DOHH2 (cell line): ENCODE results near the gene PXMP2.

Experiments
- H3F3A ChIP-seq: fragments of 200-600 bp; sonication (generic), shearing (Covaris generic); 2 replicates; pipeline ENCODE4 v1.6.0; 2016; ENCODE audit warnings: antibody characterized with exemption, mild to moderate bottlenecking; ENCODE audit not compliant: control insufficient read depth, insufficient read depth
- H3K27ac ChIP-seq: fragments of 200-600 bp; sonication (generic); 2 replicates; pipeline ENCODE4 v1.5.1; 2014; ENCODE audit warnings: low read depth, mild to moderate bottlenecking, low read length, moderate library complexity
- H3K27me3 ChIP-seq: fragments of 200-600 bp; sonication (generic); 2 replicates; pipeline ENCODE4 v1.6.1; 2014; ENCODE audit warnings: mild to moderate bottlenecking, low read length, mixed read lengths; ENCODE audit not compliant: control insufficient read depth
- H3K36me3 ChIP-seq: fragments of 200-600 bp; sonication (generic); 2 replicates; pipeline ENCODE4 v1.6.1; 2014; ENCODE audit warnings: mild to moderate bottlenecking, low read length, moderate library complexity, mixed read lengths; ENCODE audit not compliant: control insufficient read depth
- H3K4me1 ChIP-seq: fragments of 200-600 bp; sonication (generic); 2 replicates; pipeline ENCODE4 v1.6.1; 2014; ENCODE audit warnings: mild to moderate bottlenecking, low read length, mixed read lengths; ENCODE audit not compliant: control insufficient read depth
- H3K4me2 ChIP-seq: fragments of 200-600 bp; sonication (generic); 2 replicates; pipeline ENCODE4 v1.6.0; 2014; ENCODE audit warnings: mild to moderate bottlenecking, low read length, moderate library complexity
- H3K4me3 ChIP-seq: fragments of 200-600 bp; sonication (generic); 2 replicates; pipeline ENCODE4 v1.5.1; 2014; ENCODE audit warnings: mild to moderate bottlenecking, low read length, mixed read lengths
- H3K79me2 ChIP-seq: fragments of 200-600 bp; sonication (generic); 2 replicates; pipeline ENCODE4 v1.6.1; 2014; ENCODE audit warnings: mild to moderate bottlenecking, low read length, mixed read lengths; ENCODE audit not compliant: control insufficient read depth
- H3K9me2 ChIP-seq: fragments of 200-600 bp; sonication (generic); replicated peaks from 2 replicates; pipeline ENCODE4 v1.6.1; 2014; ENCODE audit warnings: mild to moderate bottlenecking, low read length, mixed read lengths; ENCODE audit not compliant: control insufficient read depth
- H3K9me3 ChIP-seq: fragments of 200-600 bp; sonication (generic); 2 replicates; pipeline ENCODE4 v1.6.1; 2014; ENCODE audit warnings: antibody characterized with exemption, low read length, mixed read lengths; ENCODE audit not compliant: control insufficient read depth, insufficient read depth
- H4K20me1 ChIP-seq: fragments of 200-600 bp; sonication (generic); 2 replicates; pipeline ENCODE4 v1.6.0; 2014; ENCODE audit warnings: low read depth, mild to moderate bottlenecking, antibody characterized with exemption, low read length, moderate library complexity; ENCODE audit not compliant: control insufficient read depth, insufficient read depth
- EZH2phosphoT487 ChIP-seq: fragments of 200-600 bp; sonication (generic); IDR thresholded peaks from 2 replicates; pipeline ENCODE4 v1.6.1; 2017; ENCODE audit warnings: borderline replicate concordance, mild to moderate bottlenecking, antibody characterized with exemption, low read length, moderate library complexity, mixed read lengths
- TF ChIP-seq, protein P1 (sequence below): fragments of 200-600 bp; sonication (generic); IDR thresholded peaks from one replicate; pipeline ENCODE4 v1.5.1; 2014; ENCODE audit warnings: antibody characterized with exemption, mild to moderate bottlenecking, low read depth, low read length; ENCODE audit not compliant: poor library complexity, severe bottlenecking

The PXMP2 gene

DNA sequence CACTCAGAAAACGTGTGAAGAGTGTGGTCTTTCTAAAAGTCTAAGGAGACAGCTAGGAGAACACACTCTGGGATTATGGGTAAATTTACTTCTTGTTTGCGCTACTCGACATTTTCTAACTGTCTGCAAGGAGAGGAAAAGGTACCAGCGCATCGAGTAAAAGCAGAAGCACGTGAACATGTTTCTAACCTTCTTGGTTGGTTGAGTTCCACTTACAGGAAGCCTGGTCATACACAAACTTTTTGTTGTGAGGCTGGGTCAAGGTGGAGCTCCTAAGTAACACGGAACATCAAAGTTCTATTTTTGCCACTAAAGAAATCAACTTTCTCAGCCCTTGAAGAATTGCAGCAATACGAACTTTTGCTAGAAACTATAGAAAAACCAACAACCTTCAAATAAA is 54.2 kb downstream of the PXMP2 start:
- Histone ChIP-seq H3K36me3 (peaks cover 90% of the 10 kb centered on the region), H4K20me1 (peaks cover 5% of the 10 kb centered on the region; the same call in 1 of the 2 replicates), H3K4me2 (no peak overlapping the region), H3K9me2 (no peaks in the 10 kb centered on the region), H3K4me3 (no peak overlapping the region), H3K9me3 (no peaks in the 10 kb centered on the region), H3K27ac (no peak overlapping the region), H3F3A (0 out of 2 replicates have a peak, but pooled peaks cover 4% of the 10 kb centered on the region), H3K4me1 (no peaks in the 10 kb centered on the region), H3K27me3 (no peaks in the 10 kb centered on the region), H3K79me2 (peaks cover 79% of the 10 kb centered on the region)
- no peak for TF ChIP-seq EZH2phosphoT487
- TF ChIP-seq, protein P1, sequence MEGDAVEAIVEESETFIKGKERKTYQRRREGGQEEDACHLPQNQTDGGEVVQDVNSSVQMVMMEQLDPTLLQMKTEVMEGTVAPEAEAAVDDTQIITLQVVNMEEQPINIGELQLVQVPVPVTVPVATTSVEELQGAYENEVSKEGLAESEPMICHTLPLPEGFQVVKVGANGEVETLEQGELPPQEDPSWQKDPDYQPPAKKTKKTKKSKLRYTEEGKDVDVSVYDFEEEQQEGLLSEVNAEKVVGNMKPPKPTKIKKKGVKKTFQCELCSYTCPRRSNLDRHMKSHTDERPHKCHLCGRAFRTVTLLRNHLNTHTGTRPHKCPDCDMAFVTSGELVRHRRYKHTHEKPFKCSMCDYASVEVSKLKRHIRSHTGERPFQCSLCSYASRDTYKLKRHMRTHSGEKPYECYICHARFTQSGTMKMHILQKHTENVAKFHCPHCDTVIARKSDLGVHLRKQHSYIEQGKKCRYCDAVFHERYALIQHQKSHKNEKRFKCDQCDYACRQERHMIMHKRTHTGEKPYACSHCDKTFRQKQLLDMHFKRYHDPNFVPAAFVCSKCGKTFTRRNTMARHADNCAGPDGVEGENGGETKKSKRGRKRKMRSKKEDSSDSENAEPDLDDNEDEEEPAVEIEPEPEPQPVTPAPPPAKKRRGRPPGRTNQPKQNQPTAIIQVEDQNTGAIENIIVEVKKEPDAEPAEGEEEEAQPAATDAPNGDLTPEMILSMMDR, result no peak

DNA sequence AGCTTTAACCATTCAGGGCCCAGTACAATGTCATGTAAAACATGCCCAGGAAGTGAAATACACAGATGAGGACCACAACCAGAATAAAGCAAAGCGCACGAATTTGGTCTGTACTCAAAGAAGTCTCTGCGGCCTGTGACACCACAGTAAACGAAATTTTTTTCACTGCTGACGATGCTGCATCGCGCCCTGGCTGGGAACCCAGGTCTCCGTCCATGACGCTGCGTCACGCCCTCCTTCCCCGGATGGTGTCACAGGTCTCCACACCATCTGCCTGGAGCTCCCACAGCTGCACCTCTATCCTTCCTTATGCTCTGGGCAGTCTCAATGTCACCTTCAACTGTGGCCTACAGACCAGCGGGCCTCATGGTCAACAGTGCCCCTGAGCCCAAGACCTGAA is 56.4 kb downstream of the PXMP2 start:
- Histone ChIP-seq H3F3A (0 out of 2 replicates have a peak, but pooled peaks cover 4% of the 10 kb centered on the region), H3K27me3 (no peaks in the 10 kb centered on the region), H3K27ac (no peak overlapping the region), H3K9me3 (no peaks in the 10 kb centered on the region), H3K4me1 (no peaks in the 10 kb centered on the region), H3K4me3 (no peak overlapping the region), H3K4me2 (no peak overlapping the region), H3K36me3 (peaks cover 95% of the 10 kb centered on the region), H4K20me1 (peaks cover 5% of the 10 kb centered on the region; the same call in 1 of the 2 replicates), H3K9me2 (no peaks in the 10 kb centered on the region), H3K79me2 (peaks cover 87% of the 10 kb centered on the region)
- TF ChIP-seq, protein P1, result no peak
- TF ChIP-seq EZH2phosphoT487, result no peak

DNA sequence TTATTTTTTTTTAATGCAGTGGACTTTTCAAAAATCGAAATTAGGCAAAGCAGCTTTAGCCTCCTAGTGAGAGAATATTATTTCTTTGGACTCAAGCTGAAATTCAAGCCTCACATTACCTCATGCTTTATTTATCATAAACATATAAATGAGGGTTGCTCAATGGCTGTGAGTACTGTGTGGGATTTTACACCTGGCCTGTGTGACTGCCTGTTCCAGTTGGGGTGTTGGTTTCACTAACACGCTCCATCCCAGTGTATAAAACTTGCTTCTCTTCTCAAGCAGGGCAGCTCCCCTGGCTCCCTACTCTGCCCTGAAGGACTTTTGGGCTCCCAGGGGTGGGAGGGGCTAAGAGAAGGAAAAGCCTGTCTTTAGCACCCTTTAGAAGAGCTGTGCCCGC is 59.2 kb downstream of the PXMP2 start:
- peaks cover 84% of the 10 kb centered on the region for H3K79me2 ChIP-seq
- no peaks in the 10 kb centered on the region for H3K9me2 ChIP-seq
- no peak overlapping the region for H3K27ac ChIP-seq
- no peaks in the 10 kb centered on the region for H3K27me3 ChIP-seq
- H4K20me1 ChIP-seq, result peaks cover 5% of the 10 kb centered on the region; the same call in 1 of the 2 replicates
- H3K36me3 ChIP-seq, result peaks cover 92% of the 10 kb centered on the region
- H3F3A ChIP-seq, result 0 out of 2 replicates have a peak, but pooled peaks cover 4% of the 10 kb centered on the region
- H3K4me2 ChIP-seq, result no peak overlapping the region
- no peak for TF ChIP-seq EZH2phosphoT487
- TF ChIP-seq, protein P1, result no peak
- H3K9me3 ChIP-seq, result no peaks in the 10 kb centered on the region
- no peak overlapping the region for H3K4me3 ChIP-seq
- H3K4me1 ChIP-seq, result no peaks in the 10 kb centered on the region

DNA sequence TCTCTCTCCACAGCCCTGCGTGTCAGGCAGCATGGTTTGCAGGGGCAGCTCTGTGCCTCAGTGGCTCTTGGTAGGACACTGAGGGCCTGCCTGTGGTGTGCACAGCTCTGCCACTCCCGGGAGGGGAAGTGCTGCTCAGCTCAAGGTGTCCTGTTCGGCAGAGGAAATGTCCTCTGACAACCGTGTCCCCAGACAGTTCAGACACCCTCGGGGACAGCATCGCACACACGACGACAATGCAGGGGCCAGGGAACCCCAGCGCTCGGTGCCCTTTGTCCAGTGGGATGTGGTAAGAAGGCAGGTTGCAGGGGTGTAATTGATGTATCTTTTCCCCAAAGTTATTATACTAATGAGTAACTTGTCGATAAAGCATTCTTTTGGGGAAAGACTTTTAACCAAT is 60.0 kb downstream of the PXMP2 start:
- peaks cover 83% of the 10 kb centered on the region for H3K79me2 ChIP-seq

More for the DNA sequence above, 60.0 kb downstream of the PXMP2 start:
- Histone ChIP-seq H3K9me2 (no peaks in the 10 kb centered on the region), H3K4me2 (no peak overlapping the region), H3K27ac (no peak overlapping the region), H3K27me3 (no peaks in the 10 kb centered on the region), H4K20me1 (peaks cover 3% of the 10 kb centered on the region; the same call in 1 of the 2 replicates), H3K4me3 (no peak overlapping the region), H3K4me1 (no peaks in the 10 kb centered on the region), H3K36me3 (peaks cover 91% of the 10 kb centered on the region), H3F3A (no peaks in the 10 kb centered on the region), H3K9me3 (no peaks in the 10 kb centered on the region)
- no peak for TF ChIP-seq EZH2phosphoT487
- TF ChIP-seq, protein P1, result no peak
